Activated naive CD8-positive, alpha-beta T cell treated with anti-CD3 and anti-CD28 coated beads, Interleukin-2, amount 50 U/mL, for 24 hours (primary cell): ENCODE results near the gene NOX3.

ENCODE experiments used
- ATAC-seq: fragments of 150-1000 bp; cut with Tn5 transposase; one replicate; pipeline ENCODE4 v1.10.0; 2021
- DNase-seq: peaks from one replicate; pipeline ENCODE4 v3.0.0; 2021
- H3K27ac Mint-ChIP-seq: one replicate; pipeline ENCODE4 v1.8.0; 2021; ENCODE audit warnings: mild to moderate bottlenecking, mixed read lengths
- H3K27me3 Mint-ChIP-seq: one replicate; pipeline ENCODE4 v1.8.0; 2021; ENCODE audit warnings: mixed read lengths
- H3K36me3 Mint-ChIP-seq: one replicate; pipeline ENCODE4 v1.8.0; 2021; ENCODE audit warnings: low read depth, mixed read lengths
- H3K4me1 Mint-ChIP-seq: one replicate; pipeline ENCODE4 v1.8.0; 2021; ENCODE audit warnings: mixed read lengths
- H3K4me3 Mint-ChIP-seq: one replicate; pipeline ENCODE4 v1.8.0; 2021; ENCODE audit warnings: mild to moderate bottlenecking, moderate library complexity, mixed read lengths
- H3K9me3 Mint-ChIP-seq: one replicate; pipeline ENCODE4 v1.8.0; 2021; ENCODE audit warnings: mixed read lengths

The NOX3 gene

DNA sequence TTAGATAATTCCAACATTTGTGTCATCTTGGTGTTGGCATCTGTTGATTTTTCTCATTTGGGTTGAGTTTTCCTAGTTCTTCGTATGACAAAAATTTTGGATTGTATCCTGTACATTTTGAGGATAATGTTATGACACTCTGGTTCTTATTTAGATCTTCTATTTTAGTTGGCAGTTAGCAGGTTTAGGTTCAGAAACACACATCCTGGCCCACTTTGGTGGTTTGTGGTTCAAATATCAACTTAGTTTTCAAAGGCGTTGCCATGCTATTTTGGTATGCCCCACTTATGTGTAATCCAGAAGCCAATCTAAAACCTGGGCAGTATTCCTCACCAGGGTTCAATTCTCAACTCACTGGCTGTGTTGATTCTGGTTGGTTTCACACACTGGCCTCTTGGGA lies 68.2 kb downstream of the NOX3 start:
- H3K4me3 Mint-ChIP-seq, result no peak overlapping the region
- ATAC-seq (no peak), DNase-seq (no peak)
- no peaks in the 10 kb centered on the region for H3K27me3 Mint-ChIP-seq
- no peak overlapping the region for H3K27ac Mint-ChIP-seq
- H3K4me1 Mint-ChIP-seq, result no peaks in the 10 kb centered on the region
- peaks cover 16% of the 10 kb centered on the region for H3K9me3 Mint-ChIP-seq
- no peaks in the 10 kb centered on the region for H3K36me3 Mint-ChIP-seq

DNA sequence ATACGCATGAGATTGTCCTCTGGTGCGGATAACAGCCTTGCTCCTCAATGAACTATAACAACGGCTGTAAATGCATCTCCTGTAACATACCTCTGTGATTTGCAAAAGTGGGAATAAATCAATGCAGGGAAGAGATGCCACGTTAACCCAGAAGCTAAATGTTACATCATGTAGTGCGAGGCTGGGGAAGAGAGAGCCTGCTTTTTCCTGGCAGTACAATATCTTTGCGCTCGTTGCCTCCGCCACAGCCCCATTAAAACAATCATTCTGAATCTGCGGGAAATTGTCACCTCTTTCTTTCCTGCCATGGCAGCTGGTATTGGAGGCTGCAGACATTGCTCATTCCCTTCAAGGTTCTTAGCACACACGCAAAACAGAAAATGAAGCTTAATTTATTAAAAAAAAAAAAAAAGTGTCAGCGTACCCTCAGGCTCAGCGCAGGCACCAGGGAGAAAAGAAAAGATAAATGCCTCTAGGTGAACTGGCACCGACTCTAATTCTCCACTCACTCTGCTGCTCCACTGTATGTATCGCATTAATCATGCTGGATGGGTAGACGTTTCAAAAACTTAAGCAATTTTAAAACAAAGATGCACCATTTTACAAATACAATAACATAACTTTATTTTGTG lies 71.2 kb downstream of the NOX3 start:
- Mint-ChIP-seq H3K36me3 (no peaks in the 10 kb centered on the region), H3K27me3 (no peaks in the 10 kb centered on the region), H3K4me3 (no peak overlapping the region), H3K9me3 (peaks cover 16% of the 10 kb centered on the region), H3K4me1 (peaks cover 5% of the 10 kb centered on the region), H3K27ac (no peak overlapping the region)
- DNase-seq (no peak), ATAC-seq (no peak)

DNA sequence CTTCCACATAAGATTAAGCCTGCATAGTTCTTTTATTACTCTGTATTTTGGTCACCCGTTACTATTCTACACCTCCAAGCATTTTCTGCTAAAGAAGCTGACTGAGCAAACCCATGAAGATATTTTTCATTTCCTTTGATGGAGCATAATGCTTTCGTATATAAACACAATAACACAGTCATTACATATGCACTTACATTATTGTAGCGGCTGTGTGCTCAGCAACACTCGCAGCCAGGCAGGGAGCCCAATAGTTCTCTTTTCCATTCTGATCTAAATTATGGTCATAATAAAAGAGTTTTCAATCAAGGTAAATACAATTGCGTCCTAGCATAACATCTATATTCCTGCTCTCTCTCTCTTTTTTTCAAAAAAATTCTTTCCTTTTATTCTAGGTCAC lies 71.7 kb downstream of the NOX3 start:
- Mint-ChIP-seq H3K9me3 (peaks cover 11% of the 10 kb centered on the region), H3K4me1 (peaks cover 5% of the 10 kb centered on the region), H3K4me3 (no peak overlapping the region), H3K27ac (no peak overlapping the region), H3K36me3 (no peaks in the 10 kb centered on the region), H3K27me3 (no peaks in the 10 kb centered on the region)
- ATAC-seq (no peak), DNase-seq (no peak)

DNA sequence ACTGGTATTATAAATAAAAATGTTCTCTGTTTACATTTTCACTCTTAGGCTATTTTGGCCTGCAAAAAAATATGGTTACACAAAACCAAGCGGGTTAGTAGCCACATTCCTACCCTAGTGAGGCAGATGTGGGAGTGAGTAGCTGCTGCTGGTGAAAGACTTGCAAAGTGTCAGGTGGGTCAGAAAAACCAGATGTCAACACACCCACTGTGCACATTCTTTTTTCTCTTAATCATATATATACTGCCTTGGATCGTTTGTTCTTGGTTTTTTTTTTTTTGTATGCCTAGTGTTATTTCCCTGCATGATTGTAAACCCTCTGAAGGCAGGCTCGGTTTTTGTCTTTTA lies 73.3 kb downstream of the NOX3 start:
- H3K4me1 Mint-ChIP-seq, result peaks cover 5% of the 10 kb centered on the region
- DNase-seq, result no peak
- H3K4me3 Mint-ChIP-seq, result no peak overlapping the region
- H3K36me3 Mint-ChIP-seq, result no peaks in the 10 kb centered on the region
- ATAC-seq, result no peak
- no peaks in the 10 kb centered on the region for H3K27me3 Mint-ChIP-seq
- H3K27ac Mint-ChIP-seq, result no peak overlapping the region
- peaks cover 1% of the 10 kb centered on the region for H3K9me3 Mint-ChIP-seq

DNA sequence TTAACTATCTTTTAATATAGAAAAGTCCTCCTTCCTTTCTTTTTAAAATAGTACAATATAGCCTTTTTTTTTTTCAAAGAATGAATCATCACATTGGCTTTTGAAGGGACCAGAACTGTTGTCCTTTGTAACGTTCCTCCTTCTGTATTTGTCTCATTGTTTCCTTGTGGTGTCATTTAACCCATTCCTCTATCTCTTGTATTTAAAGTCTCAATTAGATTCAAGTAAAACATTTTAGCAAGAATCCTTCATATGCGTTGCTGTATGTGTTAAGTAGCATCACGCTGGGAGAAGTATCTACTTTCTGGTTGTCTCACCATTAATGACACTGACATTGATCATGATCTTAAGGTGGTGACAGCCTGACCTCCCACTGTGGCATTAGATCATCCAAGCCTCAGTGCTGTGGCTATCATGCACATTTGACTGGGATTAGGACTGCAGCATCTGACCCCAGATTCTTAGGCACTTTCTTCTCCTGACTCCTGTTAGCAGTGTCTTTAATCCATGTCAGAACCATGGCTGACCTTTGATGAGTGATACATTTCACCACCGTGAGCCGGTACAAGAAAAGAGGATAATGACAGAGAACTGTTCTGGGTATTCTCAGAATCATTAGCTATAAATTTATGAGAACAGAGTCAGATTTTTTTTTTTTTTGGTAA lies 73.8 kb downstream of the NOX3 start:
- H3K4me3 Mint-ChIP-seq, result no peak overlapping the region
- DNase-seq (no peak), ATAC-seq (peak; percentile 49)
- no peaks in the 10 kb centered on the region for H3K36me3 Mint-ChIP-seq
- H3K4me1 Mint-ChIP-seq, result peaks cover 5% of the 10 kb centered on the region
- H3K27ac Mint-ChIP-seq, result no peak overlapping the region
- no peaks in the 10 kb centered on the region for H3K27me3 Mint-ChIP-seq
- H3K9me3 Mint-ChIP-seq, result no peaks in the 10 kb centered on the region

DNA sequence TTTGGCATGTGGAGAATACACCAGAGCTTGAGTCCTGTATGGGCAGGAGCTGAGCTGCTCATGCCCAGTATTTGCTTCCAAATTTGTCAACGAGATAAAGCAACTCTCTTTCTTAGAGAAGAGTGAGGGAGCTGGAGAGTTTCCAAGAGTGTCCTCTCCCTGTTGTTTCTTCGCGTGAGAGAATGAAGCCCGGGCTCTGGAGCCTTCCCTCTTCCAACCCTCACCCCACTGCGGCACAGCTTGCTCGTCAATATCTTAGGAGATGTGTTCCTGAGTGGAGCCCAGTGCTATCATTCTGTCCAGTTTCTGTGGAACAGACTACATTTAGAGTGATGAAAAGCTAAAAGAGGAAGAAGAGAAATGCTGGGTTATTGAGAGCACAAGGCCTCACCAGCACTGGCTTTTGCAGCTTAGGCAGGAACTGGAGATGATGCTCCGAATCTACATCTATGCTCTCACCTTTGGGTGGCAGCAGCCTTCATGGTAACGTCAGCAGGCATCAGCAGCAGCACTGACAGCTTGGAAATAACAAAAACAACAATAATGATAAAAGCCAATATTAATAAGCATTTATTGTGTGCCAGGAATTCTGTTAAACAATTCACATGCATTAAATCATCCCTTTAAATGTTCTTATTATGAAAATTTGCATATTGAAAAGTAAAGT lies 74.8 kb downstream of the NOX3 start:
- DNase-seq, result no peak
- Mint-ChIP-seq H3K27ac (no peak overlapping the region), H3K4me1 (peaks cover 5% of the 10 kb centered on the region), H3K27me3 (no peaks in the 10 kb centered on the region), H3K4me3 (no peak overlapping the region), H3K9me3 (no peaks in the 10 kb centered on the region), H3K36me3 (no peaks in the 10 kb centered on the region)
- no peak for ATAC-seq

DNA sequence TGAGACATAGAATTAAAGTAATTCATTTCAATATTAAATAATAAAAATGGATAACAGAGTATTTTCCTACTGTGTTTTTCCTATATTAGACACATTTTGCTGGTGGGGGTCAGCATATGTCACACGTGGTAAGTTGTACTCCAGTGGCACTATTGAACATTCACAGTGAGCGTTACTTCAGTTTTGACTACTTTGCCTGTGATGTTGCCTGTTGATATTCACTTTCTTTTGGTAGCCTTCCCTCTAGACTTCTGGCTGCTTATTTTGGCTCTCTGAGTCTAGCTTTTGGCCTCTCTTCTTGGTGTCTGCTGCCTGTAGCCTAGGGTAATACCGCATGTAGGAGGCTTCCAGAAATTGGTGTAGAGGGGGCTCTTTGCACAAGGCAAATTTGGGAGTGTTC lies 76.9 kb downstream of the NOX3 start:
- ATAC-seq (no peak), DNase-seq (no peak)
- H3K27me3 Mint-ChIP-seq, result no peaks in the 10 kb centered on the region
- no peak overlapping the region for H3K4me3 Mint-ChIP-seq
- peaks cover 5% of the 10 kb centered on the region for H3K4me1 Mint-ChIP-seq
- no peaks in the 10 kb centered on the region for H3K36me3 Mint-ChIP-seq
- no peaks in the 10 kb centered on the region for H3K9me3 Mint-ChIP-seq
- H3K27ac Mint-ChIP-seq, result no peak overlapping the region

DNA sequence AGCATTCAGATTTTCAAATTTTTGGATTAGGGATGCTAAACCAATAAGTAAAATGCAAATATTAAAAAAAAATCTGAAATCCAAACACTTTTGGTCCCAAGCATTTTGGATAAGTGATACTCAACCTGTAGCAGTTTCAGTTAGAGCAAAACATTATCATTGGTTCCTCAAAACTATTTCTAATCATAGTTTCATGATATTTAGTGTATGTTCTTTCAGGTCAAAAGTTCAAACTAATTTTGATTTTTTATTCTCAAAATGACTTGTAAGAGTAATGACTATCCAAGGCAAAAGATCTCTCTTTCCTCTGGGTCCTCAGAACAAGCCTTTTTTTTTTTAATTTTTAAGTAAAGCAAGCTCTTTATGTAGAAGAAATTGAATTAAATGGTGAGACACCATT lies 77.4 kb downstream of the NOX3 start:
- Mint-ChIP-seq H3K9me3 (no peaks in the 10 kb centered on the region), H3K36me3 (no peaks in the 10 kb centered on the region), H3K4me3 (no peak overlapping the region), H3K27me3 (no peaks in the 10 kb centered on the region), H3K4me1 (peaks cover 5% of the 10 kb centered on the region), H3K27ac (no peak overlapping the region)
- ATAC-seq (no peak), DNase-seq (no peak)

DNA sequence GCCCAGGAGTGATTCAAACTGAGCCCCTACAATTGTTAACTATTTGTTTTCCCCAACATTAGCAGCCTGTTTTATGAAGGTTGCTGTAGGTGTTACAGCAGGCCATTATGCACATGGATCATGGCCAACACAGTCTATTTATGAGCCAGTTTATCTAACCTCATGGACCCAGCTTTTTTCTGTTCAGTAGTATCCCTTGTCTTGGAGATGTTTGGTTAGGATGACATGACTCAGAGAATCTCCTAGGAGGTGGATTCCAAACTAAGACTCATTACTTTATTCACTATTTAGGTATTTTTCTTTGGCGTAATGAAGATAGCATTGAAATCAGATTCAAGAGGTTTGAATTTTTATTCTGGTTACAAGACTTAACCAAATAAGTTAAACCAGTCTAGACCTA lies 78.6 kb downstream of the NOX3 start:
- H3K27me3 Mint-ChIP-seq, result no peaks in the 10 kb centered on the region
- DNase-seq (no peak), ATAC-seq (no peak)
- peaks cover 5% of the 10 kb centered on the region for H3K4me1 Mint-ChIP-seq
- no peaks in the 10 kb centered on the region for H3K36me3 Mint-ChIP-seq
- H3K4me3 Mint-ChIP-seq, result no peak overlapping the region
- H3K27ac Mint-ChIP-seq, result no peak overlapping the region
- H3K9me3 Mint-ChIP-seq, result no peaks in the 10 kb centered on the region

DNA sequence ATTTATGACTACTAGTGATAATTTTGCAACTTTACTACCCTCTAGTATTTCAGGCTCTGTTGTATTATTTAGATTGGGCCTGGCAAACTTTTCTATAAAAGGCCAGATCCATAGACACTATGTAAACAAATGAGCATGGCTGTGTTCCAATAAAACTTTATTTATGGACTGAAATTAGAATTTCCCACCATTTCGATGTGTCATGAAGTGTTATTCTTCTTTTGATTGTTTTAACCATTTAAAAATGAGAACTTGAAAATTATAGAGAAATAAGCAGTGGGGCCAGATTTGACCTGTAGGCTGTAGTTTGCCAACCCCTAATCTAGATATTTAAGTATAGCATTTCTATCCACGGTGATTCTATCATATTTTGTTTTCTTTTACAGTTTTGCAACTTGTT lies 79.8 kb downstream of the NOX3 start:
- no peak overlapping the region for H3K4me3 Mint-ChIP-seq
- no peaks in the 10 kb centered on the region for H3K36me3 Mint-ChIP-seq
- H3K4me1 Mint-ChIP-seq, result no peaks in the 10 kb centered on the region
- ATAC-seq (no peak), DNase-seq (no peak)
- H3K27ac Mint-ChIP-seq, result no peak overlapping the region
- no peaks in the 10 kb centered on the region for H3K27me3 Mint-ChIP-seq
- H3K9me3 Mint-ChIP-seq, result no peaks in the 10 kb centered on the region

DNA sequence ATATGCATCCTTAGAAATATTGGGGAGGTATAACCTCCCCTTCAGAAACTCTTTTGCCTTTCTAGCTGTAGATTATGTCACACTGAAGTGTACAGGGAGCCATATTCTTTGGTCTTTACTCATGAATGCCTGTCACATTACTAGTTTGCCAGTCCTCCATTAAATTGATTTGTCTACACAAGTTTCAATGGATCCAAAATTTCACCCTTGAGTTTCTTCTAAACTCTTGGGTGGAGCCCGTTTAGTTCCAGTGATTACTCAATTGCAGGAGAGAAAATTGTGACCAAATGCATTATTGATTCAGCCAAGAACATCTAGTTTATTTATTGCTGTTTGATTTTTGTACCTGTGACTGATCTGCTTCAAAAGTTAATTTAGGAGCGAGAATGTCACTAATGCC lies 81.0 kb downstream of the NOX3 start:
- Mint-ChIP-seq H3K27me3 (peaks cover 2% of the 10 kb centered on the region), H3K4me3 (no peak overlapping the region), H3K4me1 (no peaks in the 10 kb centered on the region), H3K9me3 (no peaks in the 10 kb centered on the region), H3K27ac (no peak overlapping the region), H3K36me3 (no peaks in the 10 kb centered on the region)
- ATAC-seq (no peak), DNase-seq (no peak)

DNA sequence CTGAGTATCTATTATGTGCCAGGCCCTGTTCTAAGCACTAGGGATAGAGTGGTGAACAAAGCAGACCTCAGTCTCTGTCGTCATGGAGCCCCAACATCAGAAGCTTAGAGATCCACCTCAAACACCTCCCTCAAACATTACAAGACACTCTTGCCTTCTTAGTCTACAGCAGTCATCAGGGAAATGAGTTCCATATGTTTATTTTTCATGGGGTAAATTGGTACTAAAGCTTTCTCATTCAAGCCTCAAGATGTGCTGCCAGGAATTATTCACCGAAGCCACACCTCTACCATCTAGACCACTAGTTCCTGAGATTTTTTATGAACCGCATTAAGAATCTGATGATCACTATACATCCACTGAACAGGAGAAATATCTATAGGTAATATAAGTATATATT lies 82.4 kb downstream of the NOX3 start:
- Mint-ChIP-seq H3K27me3 (peaks cover 2% of the 10 kb centered on the region), H3K27ac (no peak overlapping the region), H3K4me1 (no peaks in the 10 kb centered on the region), H3K9me3 (no peaks in the 10 kb centered on the region), H3K4me3 (no peak overlapping the region), H3K36me3 (no peaks in the 10 kb centered on the region)
- DNase-seq (no peak), ATAC-seq (no peak)

DNA sequence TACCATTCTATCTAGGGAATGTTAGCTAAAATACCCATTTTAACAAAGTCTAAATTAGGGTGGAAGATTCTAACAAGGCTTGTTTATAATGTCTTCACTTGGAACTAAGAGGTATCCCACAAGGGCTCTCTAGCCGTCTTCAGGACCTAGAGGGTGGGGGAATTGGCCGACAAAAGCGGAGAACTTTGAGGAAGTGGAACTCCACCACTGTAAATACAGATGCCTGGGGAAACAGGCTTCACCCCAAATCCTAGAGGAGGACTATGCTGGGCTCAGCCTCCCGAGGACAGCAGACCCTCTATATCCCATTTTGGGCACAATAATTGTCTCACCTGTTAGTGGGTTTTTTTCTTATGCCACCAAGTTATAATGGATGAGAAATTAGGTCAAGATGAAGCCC lies 83.4 kb downstream of the NOX3 start:
- DNase-seq, result no peak
- Mint-ChIP-seq H3K36me3 (no peaks in the 10 kb centered on the region), H3K9me3 (no peaks in the 10 kb centered on the region), H3K27ac (no peak overlapping the region), H3K4me3 (no peak overlapping the region), H3K4me1 (no peaks in the 10 kb centered on the region), H3K27me3 (peaks cover 2% of the 10 kb centered on the region)
- ATAC-seq, result no peak

DNA sequence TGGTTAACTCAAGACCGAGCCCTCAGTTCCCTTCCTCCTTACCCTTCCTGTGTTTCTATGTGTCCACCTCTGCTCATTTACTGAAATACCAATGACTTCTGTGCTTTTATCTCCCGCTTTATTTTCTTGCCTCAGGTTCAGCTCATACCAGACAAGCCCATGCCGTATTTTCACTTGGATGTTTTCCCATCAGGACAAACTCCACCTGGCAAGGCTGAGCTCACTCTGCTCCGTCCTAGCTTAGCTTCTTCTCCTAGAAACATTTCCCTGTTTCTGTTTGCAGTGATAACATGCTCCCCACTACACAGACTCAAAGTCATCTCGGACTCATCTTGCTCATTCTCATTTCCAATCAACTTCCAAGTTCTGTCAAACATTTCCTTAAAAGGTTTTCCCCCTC lies 84.4 kb downstream of the NOX3 start:
- no peak overlapping the region for H3K27ac Mint-ChIP-seq
- no peak for ATAC-seq

DNA sequence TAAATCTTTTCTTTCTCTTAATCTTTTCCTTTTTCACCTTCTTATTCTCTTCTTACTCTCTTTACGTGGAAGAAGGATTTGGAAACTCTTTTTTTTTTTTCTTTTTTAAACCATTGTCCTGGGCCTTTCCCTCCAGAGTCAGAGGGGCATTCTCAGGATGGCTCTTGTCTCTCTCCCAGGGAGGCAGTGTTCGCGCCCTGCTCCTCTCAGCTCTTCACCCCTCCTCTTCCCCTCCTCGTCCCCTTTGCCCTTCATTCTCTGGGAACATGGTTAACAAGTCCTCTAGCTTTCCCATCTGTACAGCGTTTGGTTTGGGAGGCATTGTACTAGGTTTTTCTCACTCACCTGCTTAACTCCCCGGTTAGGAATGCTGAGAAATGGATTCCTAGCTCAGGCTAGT lies 89.3 kb downstream of the NOX3 start:
- Mint-ChIP-seq H3K27me3 (peaks cover 2% of the 10 kb centered on the region), H3K36me3 (no peaks in the 10 kb centered on the region), H3K4me3 (no peak overlapping the region), H3K4me1 (peaks cover 2% of the 10 kb centered on the region), H3K9me3 (no peaks in the 10 kb centered on the region), H3K27ac (no peak overlapping the region)
- DNase-seq (no peak), ATAC-seq (no peak)

More for the DNA sequence above, 84.4 kb downstream of the NOX3 start:
- no peak for DNase-seq
- no peaks in the 10 kb centered on the region for H3K36me3 Mint-ChIP-seq
- H3K4me3 Mint-ChIP-seq, result no peak overlapping the region
- peaks cover 2% of the 10 kb centered on the region for H3K27me3 Mint-ChIP-seq
- no peaks in the 10 kb centered on the region for H3K9me3 Mint-ChIP-seq
- no peaks in the 10 kb centered on the region for H3K4me1 Mint-ChIP-seq
